Middle frontal gyrus (tissue), 1 donor: Measurements from ENCODE around the gene TAS2R8.
"Not testable (repeated sequence)": the region's sequence is repeated elsewhere in the genome, so short reads cannot be mapped to it uniquely, and the experiment has no call there.

ENCODE experiments used
- DNase-seq: peaks from one replicate; pipeline ENCODE4 v3.0.0-alpha.2; 2015; ENCODE audit warnings: low spot score; ENCODE audit errors: extremely low spot score

The TAS2R8 gene, protein sequence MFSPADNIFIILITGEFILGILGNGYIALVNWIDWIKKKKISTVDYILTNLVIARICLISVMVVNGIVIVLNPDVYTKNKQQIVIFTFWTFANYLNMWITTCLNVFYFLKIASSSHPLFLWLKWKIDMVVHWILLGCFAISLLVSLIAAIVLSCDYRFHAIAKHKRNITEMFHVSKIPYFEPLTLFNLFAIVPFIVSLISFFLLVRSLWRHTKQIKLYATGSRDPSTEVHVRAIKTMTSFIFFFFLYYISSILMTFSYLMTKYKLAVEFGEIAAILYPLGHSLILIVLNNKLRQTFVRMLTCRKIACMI

DNA sequence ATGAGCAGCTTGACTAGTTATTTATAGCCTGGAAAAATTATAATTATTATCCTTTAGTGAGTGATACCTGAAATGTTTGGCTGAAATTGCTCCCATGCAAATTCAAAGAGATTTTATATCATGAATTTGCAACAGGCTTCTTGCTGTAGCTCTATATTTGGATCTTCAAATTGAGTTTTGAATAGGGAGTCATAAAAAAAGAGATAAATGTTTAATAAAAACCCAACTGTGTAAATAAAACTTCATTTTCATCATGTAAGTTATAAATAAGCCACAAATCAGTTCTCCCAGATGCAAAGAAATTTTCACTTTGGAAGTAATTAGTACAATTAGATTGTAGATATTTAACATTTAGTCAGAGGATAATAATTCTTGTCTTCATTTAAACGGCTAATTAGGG, at the start of gene TAS2R8:
TSS of gene TAS2R8 (minus strand) at position 101 of the 400 bp plus-strand sequence. CDS start 306 bp downstream, outside the sequence.
- DNase-seq = no peak

DNA sequence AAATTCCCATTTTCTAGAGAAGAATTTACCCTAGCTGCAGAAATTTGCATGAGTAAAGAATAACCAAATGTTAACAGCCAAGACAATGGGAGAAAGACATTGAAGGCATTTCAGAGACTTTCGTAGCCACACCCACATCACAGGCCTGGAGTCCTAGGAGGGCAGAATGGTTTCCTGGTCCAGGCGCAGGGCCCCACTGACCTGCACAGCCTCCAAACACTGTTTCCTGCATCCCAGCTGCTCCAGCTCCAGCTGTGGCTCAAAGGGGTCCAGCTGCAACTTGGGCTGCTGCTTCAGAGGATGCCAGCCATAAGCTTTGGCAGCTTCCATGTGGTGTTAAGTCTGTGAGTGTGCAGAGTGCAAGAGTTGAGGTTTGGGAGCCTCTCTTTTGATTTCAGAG, 48.7 kb upstream of the TAS2R8 start:
- DNase-seq = no peak

DNA sequence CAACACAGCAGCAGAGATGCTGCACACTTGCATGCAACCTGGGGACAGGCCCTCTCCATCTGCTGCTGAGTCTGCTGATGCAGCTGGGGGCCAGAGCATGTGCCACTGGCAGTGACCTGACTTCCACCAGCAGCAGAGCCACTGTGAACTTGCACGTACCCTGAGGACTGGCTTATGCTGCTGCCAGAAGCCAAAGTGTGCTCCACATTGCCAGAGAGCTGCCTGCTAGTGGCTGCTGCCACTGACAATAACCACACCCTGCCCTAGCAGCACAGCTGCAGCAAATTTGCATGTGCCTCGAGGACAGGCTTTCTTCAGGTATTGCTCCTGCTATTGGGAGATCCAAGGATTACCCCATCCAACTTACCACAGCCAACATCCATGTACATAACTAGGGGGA, 46.7 kb upstream of the TAS2R8 start:
- DNase-seq = no peak

DNA sequence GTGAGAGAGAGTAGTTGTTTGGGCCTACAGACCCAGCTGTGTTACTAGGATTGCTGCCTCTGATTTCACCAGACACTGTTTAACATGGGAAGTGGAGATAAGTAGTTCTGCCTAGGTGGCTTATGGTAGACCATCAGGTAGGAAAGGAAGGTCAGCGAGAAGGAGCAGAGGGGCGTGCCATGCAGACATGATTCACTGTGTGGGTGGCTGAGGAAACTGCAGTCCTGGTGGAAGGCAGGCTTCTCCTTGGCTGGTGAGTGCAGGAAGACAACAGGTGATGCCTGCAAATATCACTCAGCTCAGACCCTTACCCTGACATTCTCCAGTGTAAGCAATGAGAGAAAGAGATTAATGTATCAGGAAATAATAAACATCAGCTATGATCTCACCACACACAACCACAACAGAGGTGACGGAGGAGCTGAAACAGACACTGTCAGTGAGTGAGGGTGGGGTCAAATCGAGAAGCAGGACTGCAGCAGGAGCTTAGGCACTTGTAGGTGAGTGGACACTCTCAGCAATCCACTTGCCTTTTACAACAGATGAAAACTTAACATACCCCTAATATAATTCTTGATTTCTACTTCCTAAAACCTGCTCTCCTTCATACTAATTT, 44.3 kb upstream of the TAS2R8 start:
- no peak for DNase-seq

DNA sequence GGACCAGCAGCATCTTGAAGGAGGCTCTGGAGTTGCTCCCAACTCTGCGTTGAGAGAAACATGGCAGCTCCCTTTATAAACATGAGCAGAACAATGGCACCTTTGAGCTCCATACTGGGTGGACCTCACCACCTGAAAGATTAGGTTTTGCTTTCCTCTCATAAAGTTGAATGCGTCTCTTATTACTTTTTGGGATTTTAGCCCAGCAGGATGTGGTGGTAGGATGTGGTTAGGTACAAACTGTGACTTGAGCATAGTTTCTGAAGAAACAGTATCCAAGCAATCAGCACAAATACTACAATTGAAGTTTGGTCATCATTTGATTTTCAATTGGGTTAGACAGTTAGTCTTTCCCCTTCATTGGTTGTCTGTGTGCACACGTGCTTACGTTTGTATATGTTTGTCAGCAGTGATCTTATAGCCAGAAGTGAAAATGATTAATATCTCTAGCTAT, 42.4 kb upstream of the TAS2R8 start, which contains the start of gene PRR4:
TSS of gene PRR4 (minus strand) at position 51 of the 454 bp plus-strand sequence. CDS start at position 13, 38 bp downstream.
- no peak for DNase-seq

DNA sequence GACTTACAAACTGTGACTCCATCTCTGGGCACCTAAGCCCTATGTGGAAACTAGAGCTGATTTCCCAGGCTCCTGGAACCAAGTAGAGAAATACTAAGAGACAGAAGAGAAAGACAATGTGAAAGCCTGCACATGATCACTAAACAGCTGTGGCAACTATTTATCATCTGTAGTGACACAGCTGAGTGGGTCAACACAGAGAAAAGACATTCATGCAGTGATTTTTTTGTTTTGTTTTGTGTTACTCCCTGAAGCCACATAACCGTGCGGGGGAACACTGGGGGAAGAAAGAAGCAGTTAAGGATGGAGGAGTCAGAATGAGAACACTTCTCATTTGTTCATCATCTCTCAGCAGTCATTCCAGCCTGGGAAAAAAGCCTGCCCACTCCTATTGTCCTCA, 40.7 kb upstream of the TAS2R8 start:
- no peak for DNase-seq

DNA sequence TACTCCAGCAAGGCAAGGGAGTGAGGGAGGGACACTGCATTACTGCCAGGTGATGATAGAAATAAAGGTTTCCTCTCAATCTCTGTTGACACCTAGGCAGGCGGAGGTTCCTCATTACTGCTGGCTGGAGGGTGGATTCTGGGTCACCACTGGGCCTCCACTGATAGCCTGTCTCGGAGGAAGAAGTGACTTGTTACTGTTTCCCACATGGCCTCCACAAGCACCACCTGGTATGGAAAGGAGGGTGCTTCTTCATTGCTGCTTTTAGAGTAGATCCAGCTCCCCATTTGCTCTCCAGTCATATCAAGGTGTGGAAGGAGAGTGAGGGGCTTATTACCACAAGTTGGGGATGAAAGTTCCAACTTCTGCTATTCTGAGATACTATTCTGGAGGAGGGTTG, 35.8 kb upstream of the TAS2R8 start:
- DNase-seq = no peak

DNA sequence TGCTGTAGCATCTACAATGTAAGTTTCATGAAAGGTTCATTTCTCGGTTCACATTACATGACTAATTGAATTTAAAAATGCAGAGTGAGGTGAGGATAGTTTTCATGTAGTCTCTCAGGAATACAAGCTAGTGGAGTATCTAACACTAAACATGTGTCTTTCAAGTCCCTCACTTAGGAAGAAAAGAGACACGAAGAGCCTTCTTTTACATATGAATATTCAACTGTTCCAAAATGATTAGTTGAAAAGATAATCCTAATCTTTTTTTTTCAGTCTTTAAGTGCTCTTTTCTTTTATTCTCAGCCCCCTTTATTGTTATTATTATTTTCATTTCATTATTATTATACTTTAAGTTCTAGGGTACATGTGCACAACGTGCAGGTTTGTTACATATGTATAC, 31.4 kb upstream of the TAS2R8 start:
- no peak for DNase-seq

DNA sequence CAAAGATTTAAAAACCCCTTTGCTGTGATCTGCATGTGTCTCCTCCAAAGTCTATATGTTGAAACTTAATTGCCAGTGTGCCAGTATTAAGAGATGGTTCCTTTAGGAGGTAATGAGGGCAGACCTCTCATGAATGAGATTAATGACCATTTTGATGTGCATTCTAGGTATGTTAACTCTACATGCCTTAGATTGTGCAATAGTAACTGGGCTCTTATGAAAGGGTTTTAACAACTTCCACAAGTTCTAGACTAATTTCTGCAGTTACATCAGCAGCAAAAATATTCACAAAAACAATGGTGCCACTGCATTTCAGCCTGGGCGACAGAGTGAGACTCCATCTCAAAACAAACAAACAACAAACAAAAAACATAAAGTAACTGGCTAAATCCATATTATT, 22.9 kb upstream of the TAS2R8 start:
- no peak for DNase-seq

DNA sequence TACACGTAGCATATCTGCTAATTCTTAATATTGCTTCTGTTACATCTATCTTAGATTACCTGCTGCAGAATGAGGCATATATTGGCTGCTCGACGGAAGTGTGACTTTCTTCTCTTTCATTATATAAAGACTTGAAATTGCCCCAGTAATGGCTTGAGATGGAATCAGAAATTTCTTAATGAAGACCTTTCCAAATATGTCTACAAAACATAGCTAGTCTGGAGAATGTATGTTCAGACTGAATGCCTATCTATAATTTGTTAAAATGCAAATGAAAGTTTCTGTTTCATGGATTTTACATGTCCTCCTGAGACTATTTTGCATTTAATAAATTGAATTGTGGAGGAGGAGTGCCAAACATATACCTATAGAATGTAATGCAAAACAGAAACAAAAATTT, 19.2 kb upstream of the TAS2R8 start, which contains the start of gene TAS2R10:
TSS of gene TAS2R10 (minus strand) at position 101 of the 400 bp plus-strand sequence. CDS start at position 12, 89 bp downstream.
- no peak for DNase-seq

DNA sequence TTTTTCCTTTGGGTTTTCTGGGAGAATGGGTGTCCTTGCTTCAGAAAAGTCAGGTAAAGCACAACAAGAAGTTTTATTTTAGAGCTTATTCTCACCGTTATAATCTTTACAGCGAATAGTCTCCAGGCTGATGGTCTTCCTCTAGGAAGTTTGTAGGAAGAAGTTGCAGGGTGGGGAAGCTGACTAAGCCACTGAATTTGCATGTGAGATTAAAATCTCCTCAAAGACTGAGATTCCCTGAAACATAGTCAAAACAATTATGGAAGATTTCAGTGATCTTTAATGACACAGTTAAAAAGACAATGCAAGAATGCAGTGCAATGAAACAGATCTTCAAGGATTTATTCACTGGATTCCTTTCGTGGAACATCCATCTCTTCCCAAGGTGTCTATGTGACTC, 17.9 kb upstream of the TAS2R8 start:
- DNase-seq = no peak

DNA sequence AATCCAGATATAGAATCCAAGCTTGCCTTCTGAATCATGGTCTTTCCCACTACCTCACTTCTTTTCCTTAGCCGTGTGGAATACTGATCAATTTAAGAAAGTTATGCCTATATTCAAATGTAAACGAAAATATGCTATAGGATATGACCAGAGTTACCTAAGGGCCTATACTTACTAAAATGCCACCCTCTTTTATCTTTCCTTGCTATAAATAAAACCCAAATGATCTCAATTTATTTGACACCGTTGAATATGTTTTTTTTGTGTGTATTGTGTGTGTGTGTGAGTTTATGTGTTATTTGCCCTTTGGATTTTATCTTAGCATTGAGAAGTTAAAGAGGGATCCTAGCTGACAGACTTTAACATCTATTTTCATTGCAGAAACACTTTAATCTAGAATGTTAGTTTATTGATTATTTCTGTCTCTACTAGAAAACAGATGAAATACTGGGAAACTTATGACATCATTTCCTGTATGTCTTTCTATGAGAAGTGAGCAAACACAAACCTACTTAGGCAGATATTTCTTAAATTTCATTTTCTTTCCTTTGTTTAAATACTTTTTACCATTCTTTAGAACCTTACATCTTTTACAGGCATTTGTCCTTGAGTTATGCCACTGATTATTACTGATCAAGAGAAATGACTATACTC, 4.9 kb upstream of the TAS2R8 start:
- no peak for DNase-seq

DNA sequence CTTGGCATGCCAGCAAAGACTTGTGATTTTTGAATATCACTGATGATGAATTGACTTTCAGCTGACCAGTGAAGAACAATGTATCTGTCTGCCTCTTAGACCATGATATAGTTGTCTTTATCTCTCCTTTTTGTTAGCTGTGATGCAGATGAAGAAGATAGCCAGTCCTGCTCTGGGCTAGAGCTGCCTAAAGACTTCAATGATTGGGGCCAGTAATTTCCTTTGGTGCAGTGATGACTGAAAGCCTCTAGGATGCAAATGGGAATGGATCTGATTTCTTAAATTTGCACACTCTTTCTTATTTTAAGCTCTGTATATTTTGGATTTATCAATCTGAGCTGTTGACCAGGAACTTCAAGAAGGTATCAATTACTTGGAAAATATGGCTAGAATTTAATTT, 3.0 kb upstream of the TAS2R8 start, which contains the start of gene TAS2R9:
TSS of gene TAS2R9 (minus strand) at position 101 of the 400 bp plus-strand sequence. CDS start at position 8, 93 bp downstream.
- DNase-seq = no peak

DNA sequence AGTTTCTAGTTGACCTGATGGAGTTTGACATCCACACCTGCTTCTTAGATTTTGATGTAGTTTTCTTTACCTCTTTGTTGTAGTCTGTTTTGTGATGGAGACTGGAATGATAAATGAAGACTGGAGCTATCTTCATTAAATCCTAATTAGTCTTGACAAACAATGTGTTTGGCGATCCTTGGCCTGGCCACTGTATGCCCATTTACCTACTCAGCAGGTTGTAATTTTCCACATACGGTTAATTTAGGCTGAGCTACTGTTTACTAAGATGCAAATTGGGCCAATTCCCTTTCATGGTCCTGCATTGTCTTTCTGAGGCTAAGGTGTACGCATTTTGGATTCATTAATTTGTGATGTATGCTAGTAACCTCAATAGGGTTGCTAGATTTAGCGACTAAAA, 4.5 kb downstream of the TAS2R8 start, which contains the start of gene TAS2R7:
TSS of gene TAS2R7 (minus strand) at position 41 of the 400 bp plus-strand sequence. CDS start 57 bp downstream, outside the sequence.
- DNase-seq = no peak

DNA sequence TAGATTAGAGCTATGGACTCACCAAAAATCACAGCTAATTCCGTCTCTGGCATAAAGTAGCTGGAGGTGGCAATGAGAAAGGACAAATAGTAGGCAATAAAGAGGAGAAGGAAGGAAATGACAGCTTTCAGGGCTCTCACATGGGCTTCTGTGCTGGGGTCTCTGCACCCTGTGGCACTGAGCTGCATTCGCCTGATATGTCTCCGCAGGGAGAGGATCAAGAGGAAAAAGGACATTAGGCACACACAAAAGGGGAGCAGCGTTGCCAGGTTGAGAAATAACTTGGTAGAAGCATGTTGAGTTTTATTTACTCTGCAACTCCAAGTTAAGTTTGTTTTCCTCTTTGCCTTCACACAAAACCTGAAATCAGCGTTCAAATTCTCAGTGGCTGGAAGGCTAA, 5.3 kb downstream of the TAS2R8 start:
- DNase-seq = no peak

DNA sequence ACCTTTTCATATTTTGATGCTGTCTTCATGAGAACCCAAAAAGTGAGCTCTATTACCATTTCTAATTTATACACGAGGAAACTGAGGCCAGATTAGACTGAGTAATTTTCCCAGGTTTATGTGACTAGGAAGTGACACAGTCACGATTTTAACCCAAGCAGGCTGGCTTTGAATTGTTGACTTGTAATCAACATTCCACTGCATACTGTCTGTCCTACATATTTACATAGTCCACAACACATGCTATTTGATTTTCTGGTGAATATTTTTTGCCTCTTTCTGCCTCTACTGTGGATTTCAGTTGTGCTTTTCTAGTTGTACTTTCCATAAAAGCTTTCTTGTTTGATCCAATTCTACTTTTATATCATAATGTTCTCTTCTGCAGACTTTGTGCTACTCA, 12.9 kb downstream of the TAS2R8 start:
- DNase-seq = no peak

DNA sequence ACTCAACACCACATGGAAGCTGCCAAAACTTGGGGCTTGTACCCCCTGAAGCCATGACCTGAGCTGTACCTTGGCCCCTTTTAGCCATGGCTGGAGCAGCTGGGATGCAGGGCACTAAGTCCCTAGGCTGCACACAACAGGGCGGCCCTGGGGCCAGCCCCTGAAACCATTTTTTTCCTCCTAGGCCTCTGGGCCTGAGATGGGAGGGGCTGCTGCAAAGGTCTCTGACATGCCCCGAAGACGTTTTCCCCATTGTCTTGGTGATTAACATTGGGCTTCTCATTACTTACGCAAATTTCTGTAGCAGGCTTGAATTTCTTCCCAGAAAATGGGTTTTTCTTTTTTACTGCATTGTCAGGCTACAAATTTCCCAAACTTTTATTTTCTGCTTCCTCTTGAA, 15.3 kb downstream of the TAS2R8 start:
- not testable (repeated sequence) for DNase-seq

DNA sequence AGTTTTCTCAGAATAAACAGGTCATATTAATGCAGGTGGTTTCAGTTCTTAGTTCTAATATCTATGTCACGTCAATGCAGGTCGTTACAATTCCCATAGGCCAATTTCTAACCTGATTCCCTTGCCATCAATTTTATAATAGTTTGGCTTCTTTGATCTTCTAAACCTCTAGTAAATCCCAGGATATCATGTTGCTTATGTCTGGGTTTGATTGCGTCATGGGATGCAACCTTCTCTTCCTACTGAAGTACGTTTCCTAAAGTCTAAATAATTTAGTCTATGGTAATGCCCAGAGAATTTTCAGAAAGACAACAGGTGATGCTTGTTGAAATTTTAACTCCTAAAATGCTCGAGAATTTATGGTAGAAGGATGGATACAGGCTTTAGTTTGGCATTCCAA, 23.8 kb downstream of the TAS2R8 start:
- no peak for DNase-seq

DNA sequence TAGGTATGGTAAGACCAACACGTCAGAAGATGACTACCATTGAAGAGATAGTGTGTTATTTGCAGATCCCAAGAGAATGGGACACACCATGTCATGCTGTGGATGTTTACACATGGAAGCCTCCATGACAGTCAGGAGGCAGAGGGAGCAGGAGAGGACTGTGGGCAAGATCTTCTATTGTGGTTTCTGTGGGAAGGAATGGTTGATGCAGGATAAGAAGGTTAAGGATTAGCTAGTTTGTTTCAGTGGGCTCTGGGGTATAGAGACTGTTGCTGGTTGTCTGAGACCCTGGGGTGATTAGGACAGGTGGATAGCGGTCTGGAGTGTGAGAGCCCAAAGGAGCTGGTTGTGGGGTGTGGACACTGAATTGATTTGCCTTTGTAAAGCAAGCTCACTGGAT, 28.0 kb downstream of the TAS2R8 start:
- DNase-seq = no peak

DNA sequence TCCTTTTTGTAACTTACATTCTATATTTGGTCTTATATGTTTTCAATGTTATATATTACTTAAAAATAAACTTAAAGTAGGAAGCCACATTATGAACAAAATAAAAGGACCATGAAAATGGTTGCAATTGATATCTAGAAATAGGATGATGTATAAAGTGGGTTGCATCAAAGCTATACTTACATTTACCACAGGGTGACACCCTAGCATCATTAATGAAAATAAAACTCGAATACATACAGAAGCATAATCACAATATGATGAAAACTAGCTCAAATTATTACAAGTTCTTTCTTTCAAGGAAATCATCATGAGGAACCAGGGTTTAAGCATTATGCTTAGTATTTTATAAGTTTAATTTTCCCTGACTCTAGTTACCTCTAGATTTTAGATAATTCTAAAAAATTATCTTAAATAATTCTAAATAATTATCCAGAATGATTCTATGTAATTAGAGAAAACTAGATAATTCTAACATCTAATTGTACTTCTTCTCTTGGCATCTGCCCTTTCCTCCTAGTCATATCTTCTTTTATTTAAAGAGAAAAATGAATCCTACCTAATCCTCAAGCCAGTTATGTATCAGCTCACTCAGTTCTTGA, 35.9 kb downstream of the TAS2R8 start:
- DNase-seq = peak; percentile 34

DNA sequence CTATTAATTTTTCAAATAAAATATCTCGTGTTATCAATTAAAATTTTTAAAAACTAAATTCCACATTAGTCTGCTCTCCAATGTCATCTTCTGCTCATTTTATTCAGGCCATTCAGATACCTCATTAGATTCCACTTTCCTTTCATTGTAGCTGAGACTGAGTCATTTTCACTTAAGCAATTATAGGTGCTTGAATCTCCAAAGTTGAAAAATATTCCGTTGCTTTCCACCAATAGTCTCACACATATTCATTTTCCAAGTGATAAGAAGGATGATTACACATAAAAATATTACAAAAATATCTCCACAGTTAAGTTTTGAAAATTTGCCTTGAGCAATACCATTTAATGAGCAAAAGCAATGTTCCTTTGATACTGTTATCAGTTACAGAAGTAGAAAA, 47.4 kb downstream of the TAS2R8 start:
- DNase-seq = no peak

DNA sequence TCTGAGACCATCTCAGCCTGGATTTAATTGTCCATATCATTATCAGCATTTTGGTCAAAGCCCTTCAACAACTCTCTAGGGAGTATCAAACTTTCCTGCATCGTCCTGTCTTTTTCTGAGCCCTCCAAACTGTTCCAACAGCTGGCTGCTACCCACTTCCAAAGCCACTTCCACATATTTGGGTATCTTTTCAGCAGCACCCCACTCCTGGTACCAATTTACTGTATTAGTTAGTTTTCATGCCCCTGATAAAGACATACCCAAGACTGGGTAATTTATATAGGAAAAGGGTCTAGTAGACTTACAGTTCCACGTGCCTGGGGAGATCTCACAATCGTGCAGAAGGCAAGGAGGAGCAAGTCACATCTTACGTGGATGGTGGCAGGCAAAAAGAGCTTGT, 50.9 kb downstream of the TAS2R8 start:
- DNase-seq = no peak
